Embryonic facial prominence (tissue), 1 donor: Measurements from ENCODE around the gene POM121C.
"Not testable (repeated sequence)": the region's sequence is repeated elsewhere in the genome, so short reads cannot be mapped to it uniquely, and the experiment has no call there.

ENCODE experiments used
- DNase-seq: peaks from one replicate; pipeline ENCODE4 v3.0.0-alpha.2; 2016; ENCODE audit errors: extremely low spot score

Gene POM121C

DNA sequence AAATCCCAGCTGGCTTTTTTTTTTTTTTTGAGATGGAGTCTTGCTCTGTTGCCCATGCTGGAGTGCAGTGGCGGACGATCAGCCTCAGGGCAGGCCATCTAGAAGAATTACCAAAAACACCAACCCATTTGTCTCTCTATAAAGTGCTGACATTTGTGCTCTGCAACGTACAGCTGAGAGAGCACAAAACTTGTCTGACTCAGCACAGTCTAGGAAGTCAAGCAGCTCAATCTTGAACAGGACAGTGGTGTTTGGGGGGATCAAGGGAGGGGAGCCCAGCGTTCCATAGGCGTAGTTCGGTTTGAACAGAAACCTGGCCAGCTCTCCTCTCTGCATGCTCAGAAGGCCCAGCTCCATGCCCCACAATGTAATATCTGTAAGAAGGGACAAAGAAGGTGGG lies 92.9 kb downstream of the POM121C start:
- DNase-seq = not testable (repeated sequence)

- DNase-seq = not testable (repeated sequence)
Measured at GRCh38 chr7:75374519-75375317, 111.4 kb downstream of the POM121C start.

- DNase-seq = not testable (repeated sequence)
Measured at GRCh38 chr7:75374144-75374518, 112.0 kb downstream of the POM121C start.

DNA sequence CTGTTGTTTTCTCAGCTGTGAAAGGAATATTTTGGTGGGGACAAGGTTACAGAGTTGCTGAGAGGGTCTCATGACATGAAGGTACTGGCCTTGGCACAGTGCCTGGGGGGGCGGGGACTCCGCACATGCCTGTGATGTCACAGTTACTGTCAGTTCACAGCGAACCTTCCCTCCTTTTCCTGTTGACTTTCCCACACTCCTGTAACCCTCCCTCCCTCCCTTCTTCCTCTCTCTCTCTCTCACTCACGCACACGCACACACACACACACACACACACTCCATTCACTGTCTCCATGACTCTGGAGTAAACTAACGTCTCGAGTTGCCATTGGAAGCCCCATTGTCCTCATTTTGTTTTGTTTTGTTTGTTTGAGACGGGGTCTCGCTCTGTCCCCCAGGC lies 118.8 kb downstream of the POM121C start:
- not testable (repeated sequence) for DNase-seq
